Eye (tissue), 1 donor: ENCODE data around the gene CDC42BPA.
"Not testable (repeated sequence)": the region's sequence is repeated elsewhere in the genome, so short reads cannot be mapped to it uniquely, and the experiment has no call there.

Source experiments
- DNase-seq: peaks from one replicate; pipeline ENCODE4 v3.0.0-alpha.2; 2015

CDC42BPA gene

DNA sequence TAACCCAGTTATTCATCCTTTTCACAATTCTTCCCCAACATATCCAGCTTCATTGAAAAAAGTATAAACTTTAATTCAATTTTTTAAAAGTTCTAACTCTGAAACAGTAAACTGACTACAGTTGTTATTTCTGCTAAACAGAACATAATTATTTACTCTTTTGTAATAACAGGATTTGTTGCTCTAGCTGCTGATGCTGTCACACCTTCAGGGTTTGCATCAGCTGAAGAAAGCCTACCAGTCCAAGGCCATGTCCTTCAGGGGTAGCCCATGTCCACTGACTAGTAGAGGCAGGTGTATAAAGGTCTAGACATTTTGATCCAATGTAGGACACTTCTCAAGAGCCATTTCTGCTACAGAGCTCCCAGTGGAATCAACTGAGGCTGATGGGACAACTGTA lies 107.7 kb downstream of the CDC42BPA start:
- DNase-seq: no peak

DNA sequence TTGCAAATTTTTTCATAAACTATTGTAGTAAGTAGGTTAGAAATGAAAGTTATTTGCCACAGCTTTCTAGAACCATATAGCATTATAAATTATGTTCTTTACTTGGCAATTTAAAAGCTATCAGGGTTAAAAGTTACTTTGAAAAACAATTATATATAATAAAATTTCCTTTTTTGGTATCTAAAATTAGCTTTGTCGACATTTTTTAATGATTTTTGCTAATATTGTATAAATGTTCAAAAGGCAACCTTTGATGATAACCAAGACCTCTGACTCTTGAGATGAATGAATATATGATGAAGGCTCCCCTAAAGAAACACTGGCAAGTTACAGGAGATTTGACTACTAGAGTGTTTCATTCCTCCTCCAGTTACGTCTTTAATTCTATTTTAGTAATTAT lies 121.2 kb downstream of the CDC42BPA start:
- no peak for DNase-seq

DNA sequence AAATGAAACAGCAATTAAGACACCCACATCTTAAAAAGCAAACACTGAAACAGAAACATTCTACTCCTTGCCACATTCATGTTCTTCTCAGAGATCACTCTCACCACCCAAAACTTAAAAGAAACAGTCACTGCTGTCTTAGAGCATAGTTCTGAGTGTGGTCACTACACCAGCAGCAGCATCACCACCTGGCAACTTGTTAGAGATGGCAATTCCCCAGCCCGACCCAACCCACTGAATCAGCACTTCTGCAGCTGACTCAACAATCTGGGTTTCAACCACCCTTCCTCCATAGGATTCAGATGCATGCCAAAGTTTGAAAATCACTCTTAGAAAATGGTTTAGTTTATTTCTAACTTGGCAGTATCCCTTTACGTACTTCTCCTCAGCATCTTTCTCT lies 126.1 kb downstream of the CDC42BPA start:
- peak; percentile 6 for DNase-seq

DNA sequence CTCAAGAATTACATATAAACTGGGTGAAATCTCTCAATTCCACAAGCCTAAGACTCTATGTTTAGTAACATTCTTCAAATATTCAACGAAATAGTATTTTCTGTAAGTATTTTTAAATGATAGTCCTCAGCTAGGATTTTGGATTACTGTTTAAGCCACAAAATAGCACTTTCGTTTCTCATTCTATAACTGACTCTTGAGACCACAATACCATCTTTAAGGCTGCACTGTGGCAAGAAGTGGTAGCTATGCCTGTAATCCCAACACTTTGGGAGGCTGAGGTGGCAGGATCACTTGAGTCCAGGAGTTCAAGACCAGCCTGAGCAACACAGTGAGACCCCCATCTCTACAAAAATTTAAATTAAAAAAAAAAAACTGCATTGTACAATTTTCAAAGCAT lies 126.7 kb downstream of the CDC42BPA start:
- no peak for DNase-seq

DNA sequence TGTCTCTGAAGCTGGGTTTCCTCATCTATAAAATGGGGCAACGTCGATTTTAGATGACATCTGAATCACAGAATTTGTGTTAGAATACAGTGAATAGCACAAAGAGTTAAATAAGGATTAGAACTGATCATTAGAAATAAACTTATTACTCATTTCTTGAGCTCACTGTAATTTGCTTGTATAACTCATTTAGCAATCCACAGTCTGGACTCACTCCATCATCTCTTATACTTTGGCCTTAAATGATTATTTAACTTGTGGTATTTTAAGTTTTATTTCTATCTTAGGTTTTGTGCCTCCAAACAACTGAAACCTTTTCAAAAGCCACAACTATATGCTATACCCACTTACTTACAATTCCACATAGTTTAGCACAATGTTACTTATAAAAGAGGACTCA lies 128.0 kb downstream of the CDC42BPA start:
- DNase-seq: no peak

DNA sequence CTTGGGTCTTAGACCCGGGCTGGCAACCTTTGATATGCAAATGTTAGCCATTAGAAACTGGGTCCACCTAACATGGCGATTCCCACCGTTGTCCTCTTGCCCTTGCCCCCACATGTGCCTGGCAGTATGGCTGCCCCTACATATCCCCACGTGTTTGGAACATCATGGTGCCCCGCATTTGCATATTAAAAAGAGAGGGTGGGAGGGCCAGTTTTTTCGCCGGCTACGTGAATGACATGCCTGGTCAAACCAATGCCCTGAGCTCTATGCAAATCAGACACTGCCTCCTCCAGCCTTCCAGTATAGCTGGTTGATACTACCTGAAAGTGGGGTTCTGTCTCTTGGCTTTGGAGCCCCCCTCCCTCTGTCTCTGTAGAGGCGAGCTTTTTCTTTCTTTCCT lies 133.0 kb downstream of the CDC42BPA start:
- no peak for DNase-seq

DNA sequence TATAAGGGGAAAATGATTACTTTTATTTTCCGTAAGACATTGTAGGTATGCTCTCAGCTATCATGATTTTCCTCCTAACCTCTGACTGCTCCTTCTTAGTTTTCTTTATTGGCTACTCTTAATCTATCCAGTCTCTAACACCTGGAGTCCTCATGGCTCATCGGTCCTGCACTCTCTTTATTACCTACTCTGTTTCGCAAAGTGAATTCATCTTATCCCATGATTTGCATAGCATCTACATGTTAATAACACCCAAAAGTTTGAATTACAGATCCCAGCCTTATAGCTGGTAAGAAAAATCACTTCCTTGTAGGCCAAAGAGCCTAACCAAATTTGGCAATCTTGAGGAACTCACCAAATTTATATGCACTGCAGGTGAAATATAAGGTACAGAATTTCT lies 136.3 kb downstream of the CDC42BPA start:
- DNase-seq: no peak

DNA sequence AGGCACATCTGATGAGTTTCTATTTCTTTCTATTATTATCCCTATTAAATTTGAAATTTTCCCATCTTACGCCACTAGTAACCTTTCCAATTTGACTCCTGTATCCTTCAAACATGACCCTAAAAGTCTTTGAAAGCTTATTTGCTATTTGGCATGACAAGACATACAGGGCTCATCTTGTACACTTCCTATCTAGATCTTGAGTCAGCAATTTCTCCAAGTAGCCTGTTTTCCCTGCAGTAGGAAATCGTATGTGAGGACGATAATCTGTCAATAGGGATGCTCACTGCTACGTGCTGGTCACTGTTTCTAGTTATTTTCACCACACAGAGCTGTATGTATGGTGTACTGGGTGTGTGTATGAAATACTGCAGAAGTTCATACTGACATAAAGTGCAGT lies 142.7 kb downstream of the CDC42BPA start:
- no peak for DNase-seq

DNA sequence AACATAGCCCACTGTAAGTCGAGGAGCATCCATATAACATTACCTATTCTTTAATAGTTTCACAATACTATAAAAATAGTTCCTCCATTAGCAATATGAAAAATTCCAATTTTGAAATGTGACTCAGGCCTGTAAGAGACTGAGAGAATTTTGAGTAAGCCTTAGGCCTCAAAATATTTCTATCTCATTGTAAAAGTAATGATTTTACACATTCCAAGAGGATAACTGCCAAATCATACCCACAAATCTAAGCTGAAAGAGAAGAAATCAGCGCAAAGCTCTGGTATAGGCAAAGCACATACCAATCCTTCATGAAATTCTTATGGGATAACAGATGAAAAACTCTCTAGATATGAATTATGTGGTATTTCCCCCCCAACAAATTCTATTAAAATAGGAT lies 144.1 kb downstream of the CDC42BPA start:
- peak; percentile 2 for DNase-seq

DNA sequence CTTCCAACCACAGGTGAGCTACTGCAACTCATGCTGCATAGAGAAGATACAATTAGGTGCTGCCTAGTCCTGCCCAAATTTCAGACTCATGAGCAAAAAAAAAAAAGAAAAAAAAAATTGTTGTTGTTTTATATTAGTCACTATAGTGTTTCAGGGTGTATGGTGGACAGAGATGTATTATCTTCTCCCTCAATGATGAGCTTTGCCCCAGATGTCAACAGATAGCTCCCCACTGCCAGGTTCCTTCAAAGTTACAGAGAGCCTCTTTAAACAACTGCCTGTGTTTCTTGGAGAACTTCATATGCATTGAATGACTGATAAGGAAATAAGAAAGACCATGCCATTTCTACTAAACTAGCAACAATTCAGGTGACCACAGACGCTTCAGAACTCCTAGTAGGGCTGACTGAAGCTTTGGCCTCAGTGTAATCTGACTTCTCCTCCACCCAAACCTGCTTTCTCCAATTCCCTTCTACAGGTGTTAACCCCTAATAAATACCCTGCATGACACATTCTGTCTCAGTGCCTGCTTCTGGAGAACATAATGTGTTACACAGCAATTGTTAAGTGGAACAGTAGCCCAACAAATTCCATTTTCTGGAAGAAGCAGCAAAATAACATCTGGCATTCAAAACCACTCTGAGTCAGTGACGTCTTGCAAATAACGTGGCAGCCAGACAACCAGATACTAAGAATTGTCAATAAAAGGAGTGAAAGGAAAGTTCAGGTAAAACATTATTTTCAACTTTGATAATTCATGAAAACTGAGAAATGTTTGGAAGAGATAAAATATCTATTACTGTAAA lies 147.7 kb downstream of the CDC42BPA start:
- no peak for DNase-seq

DNA sequence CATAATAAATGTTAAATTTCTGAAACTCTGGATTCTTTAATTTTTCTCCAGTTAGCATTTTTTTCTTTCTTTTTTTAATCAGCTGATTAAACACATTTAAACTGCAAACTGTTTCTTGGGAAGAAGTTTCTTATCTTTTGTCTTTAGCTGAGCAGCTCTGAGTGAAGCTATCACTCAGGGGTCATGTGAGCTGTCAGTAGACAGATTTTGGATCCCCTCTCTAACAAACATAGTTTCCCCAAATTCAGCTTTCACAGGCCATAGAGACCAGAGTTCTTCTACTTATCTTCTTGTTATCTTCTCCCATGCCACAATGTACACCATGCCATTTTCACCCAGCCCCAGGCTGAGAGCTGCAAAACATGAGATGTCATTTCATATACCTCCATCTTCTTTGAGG lies 148.9 kb downstream of the CDC42BPA start:
- DNase-seq: no peak

DNA sequence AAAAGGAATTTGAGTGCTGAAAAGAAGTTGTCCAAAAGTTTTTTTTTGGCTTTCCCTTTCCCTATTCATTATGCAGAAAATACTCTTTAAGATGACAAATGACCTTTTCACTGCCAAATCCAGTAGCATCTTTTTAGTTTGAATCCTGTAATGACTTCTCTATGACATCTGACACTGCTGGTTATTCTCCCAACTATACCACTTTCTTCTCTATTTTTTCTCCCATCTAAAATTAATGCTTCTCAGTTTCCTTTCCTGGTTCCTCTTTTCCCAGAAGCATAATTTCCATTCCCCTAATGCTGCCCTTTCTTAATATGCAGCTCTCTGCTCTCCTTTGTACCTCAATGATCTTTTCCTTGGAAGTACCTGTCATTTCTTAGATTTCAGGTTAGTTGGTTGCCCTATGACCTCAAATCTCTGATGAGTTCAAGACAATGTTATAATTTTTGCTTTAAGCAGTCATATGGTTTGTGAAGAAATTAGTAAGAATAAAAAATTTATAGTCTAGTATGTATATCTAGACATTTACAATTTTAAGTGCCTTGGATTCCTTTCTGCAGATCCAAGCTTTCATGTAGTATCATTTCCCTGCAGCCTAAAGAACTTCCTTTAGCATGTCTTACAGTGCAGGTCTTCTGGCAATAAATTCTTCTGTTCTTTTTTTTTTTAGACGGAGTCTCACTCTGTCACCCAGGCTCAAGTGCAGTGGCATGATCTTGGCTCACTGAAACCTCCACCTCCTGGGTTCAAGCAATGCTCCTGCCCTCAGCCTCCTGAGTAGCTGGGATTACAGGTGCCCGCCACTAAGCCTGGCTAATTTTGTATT lies 150.8 kb downstream of the CDC42BPA start:
- no peak for DNase-seq

DNA sequence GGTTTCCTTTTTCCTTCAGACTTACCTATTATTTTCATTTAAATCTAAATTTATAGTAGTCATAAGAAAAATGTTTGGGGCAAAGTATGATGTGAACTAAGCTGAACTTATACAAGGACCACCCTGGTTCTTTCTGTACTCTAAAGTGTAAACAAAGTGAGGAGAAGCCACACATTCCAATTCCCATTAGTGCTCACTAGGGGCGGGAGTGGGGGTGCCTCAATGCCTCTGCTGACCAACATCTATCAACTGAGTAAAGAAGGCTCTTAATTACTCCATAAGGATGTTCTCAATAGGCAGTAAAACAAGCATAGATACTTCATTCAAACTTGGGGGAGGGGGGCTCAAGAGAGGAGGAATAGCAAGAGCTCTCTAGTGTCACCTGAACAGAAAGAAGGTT lies 151.7 kb downstream of the CDC42BPA start:
- DNase-seq: no peak

DNA sequence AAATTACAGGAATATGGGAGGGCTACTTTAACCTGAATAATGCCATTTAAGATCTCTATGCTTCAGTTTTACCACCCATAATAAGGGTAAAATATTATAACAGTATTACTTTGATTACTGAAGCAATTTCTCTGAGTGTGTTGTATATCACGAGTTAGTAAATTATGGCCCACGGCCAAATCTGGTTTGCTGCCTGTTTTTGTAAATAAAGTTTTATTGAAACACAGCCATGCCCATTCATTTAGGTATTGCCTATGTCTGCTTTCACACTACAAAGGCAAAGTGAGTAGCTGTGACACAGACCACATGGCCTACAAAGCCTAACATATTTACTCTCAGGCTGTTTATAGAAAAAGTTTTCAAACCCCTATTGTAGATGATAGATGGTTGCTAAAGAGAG lies 156.8 kb downstream of the CDC42BPA start:
- DNase-seq: no peak

DNA sequence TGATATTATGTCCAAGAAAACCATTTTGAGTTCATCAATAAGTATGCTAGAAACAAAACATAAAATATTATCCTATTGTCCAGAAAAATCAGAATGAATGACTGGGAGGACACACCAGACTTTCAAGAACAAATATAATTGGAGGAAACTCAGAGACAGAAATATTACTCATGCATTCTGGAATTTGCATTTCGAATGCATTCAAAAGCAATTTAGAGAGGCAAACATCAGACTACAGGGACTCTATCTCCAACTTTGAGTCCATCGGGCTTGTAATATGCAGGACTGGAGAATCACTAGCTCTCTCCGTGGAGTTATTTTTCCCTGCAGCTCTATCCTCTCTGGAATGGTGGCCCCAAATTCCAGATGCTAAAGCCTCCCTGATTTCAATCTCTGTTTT lies 161.8 kb downstream of the CDC42BPA start:
- DNase-seq: no peak

DNA sequence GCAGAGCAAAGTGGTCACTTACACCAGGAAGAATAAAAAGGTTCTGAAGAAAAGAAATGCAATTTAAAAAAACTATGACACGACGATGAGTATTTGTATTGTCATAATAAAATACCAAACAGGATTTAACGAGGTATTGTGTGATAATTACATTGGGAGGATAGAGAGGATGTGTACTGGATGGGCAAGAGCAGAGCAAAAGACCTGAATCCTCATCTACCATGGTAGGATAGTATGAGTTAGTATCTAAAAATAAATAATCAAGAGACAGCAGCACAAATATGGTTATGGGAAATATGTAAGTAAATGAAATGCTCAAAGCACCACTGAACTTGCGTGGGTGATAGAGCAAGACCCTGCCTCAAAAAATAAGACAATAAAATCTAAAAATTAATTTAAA lies 162.6 kb downstream of the CDC42BPA start:
- DNase-seq: no peak

DNA sequence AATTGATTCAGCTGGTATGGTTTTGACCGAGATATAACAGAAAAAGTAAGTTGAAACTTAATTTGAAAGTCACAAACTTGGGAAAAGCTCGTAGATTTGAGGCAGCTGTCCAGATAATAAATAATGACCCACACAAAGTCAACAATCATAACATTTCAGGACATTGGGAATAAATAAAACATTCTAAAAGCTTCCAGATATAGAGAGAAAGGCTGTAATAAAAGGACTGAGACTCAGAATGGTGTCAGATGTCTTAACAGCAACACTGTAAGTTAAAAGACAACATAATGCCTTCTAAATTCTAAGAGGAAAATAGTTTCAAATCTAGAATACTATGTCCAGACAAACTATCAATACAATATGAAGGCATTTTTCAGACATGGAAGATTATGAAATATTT lies 163.3 kb downstream of the CDC42BPA start:
- no peak for DNase-seq

DNA sequence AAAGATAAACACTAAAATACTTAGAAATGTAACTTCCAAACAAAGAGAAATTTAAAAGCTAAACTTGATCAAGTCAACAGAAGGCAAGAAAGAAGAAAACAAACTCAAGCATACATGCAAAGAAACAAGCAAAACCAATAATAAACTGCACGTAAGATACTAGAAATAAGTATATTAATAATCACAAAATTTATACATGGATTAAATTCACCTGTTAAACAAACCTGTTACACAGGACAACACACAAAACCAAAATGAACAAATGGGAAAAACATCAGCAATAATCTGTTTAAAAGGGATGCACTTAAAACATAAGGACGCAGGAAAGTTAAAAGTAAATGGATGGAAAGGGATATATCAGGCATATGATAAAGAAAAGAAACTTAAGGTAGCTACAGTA lies 165.8 kb downstream of the CDC42BPA start:
- no peak for DNase-seq

DNA sequence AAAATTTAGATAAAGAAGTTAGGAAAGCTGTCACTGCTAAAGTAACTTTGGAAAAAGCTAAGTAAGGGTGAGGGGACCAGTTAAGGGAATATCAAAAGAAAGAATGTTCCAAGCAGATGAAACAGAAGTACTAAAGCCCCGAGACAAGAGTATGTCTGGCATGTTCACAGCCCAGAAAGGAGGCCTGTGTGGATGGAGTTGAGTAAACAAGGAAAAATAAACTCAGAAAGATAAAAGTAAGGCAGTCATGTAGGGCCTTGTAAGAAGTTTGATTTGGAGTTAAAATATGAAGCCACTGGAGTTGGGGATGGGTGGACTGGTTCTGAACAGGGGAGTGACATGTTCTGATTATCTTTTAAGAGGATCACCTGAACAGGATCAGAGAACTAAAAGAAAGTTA lies 177.9 kb downstream of the CDC42BPA start:
- no peak for DNase-seq

DNA sequence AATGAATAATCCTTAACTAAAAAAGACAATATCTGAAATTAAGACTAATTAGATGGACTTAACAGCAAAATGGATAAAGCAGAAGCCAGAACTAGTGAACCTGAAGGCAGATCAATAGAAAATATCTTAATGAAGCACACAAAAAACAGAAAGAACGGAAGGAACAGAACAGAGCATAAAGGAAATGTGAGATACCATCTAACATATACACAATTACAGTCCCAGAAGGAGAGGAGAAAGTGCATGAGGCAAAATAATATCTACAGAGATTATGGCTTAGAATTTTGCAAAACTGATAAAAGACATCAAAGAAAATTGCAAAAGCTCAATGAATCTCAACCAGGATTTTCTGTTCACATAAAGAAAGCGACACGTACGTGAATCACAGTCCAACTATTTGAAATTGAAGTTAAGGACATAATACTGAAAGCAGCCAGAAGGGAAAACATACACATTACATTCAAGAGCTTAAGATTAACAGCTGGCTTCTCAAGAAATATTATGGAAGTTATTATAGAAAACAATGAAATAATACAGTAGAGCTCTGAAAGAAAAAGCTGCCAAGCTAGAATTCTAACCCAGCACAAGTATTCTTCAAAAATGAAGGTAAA lies 182.0 kb downstream of the CDC42BPA start:
- no peak for DNase-seq

DNA sequence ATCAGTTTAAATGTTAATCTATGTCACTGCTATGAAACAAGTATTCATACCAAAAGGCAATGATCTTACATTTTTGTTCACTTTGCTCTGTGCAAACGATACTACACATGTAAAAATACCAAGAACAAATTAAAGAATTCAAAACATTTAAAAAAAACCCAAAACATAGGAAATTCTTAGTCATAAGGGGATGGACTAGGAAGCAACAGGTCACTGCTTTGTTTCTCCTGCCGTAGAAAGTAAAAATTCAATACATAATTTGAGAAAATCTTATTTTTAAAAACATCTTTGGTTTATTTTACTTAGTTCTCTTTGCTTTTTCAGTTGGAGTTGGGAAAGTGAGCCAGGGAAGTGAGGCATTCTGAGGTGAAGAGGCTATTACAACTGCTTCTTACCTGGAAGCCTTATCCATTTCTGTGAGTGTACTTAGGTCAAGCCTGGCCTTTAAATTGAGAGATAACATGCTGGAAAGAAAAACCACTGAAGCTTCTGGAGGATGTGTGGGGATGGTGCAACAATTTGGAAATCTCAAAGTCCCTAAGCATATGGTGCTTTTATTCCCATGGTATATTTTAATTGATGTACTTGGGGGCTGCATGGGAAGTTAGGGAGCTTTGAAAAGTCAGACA lies 183.5 kb downstream of the CDC42BPA start:
- no peak for DNase-seq

DNA sequence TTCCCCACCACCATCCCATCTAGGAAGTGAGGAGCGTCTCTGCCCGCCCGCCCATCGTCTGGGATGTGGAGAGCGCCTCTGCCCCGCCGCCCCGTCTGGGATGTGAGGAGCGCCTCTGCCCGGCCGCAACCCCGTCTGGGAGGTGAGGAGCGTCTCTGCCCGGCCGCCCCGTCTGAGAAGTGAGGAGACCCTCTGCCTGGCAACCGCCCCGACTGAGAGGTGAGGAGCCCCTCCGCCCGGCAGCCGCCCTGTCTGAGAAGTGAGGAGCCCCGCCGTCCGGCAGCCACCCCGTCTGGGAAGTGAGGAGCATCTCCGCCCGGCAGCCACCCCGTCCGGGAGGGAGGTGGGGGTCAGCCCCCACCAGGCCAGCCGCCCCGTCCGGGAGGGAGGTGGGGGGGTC lies 185.6 kb downstream of the CDC42BPA start:
- not testable (repeated sequence) for DNase-seq

DNA sequence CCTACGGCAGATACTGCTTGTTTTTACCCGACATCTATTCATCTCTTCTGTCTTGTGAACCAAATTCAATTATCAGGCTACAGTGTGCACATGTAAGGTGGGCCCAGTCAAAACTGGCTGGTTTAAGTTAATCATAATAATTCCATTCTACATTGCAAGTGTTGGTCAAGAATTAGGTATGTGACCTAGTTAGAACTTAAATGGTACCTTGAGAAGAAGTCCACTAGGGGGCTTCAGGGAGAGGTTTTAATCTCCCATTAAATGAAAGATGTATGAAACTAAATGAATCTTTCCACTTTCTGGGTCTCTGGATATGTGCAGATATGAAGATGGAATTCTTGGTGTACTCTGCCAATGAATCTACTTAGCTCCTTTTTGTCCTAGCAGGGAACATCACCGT lies 187.1 kb downstream of the CDC42BPA start:
- DNase-seq: no peak

DNA sequence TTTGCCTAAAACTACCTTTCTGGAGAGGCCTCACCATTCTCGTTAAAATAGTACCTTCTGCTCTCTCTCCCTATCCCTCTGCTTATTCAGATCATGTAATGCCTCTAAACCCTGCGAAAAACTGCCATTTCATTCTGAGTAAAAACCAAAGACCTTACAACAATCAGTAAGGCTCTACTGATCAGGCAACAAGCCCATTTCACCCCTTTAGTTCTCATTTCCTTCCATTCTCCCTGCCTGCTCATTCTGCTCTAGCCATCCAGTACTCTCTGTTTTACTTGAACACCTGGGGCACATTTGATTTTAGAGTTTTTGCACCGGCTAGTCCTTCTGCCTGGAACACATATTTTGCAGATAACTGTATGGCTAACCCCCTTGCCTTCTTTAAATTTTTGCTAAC lies 190.4 kb downstream of the CDC42BPA start:
- DNase-seq: no peak
